HL-60 (cell line): Measurements from ENCODE around the gene SPTSSB.

Experiments used
- DNase-seq, 2 experiments: peaks; one replicate each; pipeline ENCODE4 v3.0.0-alpha.2; 2010 to 2020; ENCODE audit warnings: low read depth in 1 of 2, low spot score in 1 of 2
- H3K27ac ChIP-seq: fragments of 250-450 bp; sonication (Bioruptor Pico); replicated peaks from 2 replicates; pipeline ENCODE4 v1.5.1; 2020; ENCODE audit warnings: mild to moderate bottlenecking, moderate library complexity
- H3K27me3 ChIP-seq: fragments of 250-450 bp; sonication (Bioruptor Pico); 2 replicates; pipeline ENCODE4 v1.5.1; 2021; ENCODE audit warnings: mild to moderate bottlenecking, moderate library complexity; ENCODE audit not compliant: insufficient read depth, poor library complexity, severe bottlenecking
- H3K4me3 ChIP-seq: replicated peaks from 2 replicates; pipeline ENCODE4 v1.5.1; 2011; ENCODE audit warnings: mild to moderate bottlenecking, control low read depth, low read length; ENCODE audit not compliant: insufficient read depth
- GABPA ChIP-seq: IDR thresholded peaks from 2 replicates; pipeline ENCODE4 v1.6.1; 2012; ENCODE audit warnings: low read depth
- POLR2AphosphoS5 ChIP-seq: IDR thresholded peaks from 2 replicates; pipeline ENCODE4 v1.6.1; 2012; ENCODE audit warnings: low read depth
- SPI1 ChIP-seq: IDR thresholded peaks from 2 replicates; pipeline ENCODE4 v1.6.1; 2012; ENCODE audit warnings: low read depth, mild to moderate bottlenecking, borderline replicate concordance
- TF ChIP-seq, protein P1 (sequence below): IDR thresholded peaks from 2 replicates; pipeline ENCODE4 v1.6.1; 2012; ENCODE audit warnings: low read depth; ENCODE audit not compliant: insufficient replicate concordance
- TF ChIP-seq, protein P2 (sequence below): IDR thresholded peaks from one replicate; pipeline ENCODE4 v1.5.1; 2011; ENCODE audit warnings: low read length, control low read depth, inconsistent platforms; ENCODE audit not compliant: insufficient read depth

The SPTSSB gene

DNA sequence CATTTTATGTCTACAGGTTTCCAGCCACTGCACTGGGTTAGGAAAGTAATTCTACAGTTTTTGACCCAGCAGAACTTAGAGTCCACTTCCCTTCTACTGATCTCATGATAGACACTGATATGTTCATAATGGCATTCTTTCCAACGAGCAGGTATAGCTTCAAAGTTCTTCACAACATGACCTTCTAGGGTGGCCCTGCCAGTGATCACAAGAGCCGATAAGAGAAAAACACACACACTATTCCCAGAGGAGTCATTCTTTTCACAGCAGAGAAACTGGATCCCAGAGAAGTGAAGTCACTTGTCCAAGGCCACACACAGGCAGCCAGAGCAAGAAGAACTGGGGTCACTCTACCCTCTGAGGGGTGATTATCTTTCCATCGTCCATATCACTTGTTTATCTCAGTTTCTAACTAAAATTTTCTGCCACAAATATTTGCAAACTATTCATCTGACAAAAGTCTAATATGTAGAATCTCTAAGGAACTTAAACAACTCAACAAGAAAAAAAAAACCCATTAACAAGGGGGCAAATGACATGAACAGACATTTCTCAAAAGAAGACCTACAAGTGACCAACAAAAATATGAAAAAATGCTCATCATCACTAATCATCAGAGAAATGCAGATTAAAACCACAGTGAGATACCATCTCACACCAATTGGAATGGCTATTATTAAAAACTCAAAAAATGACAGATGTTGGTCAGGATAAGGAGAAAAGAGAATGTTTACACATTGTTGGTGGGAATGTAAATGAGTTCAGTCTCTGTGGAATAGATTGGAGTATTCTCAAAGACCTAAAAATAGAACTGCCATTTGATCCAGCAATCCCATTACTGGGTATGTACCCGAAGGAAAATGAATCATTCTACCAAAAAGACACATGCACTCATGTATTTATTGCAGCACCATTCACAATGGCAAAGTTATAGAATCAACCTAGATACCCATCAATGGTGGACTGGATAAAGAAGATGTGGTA lies 31.5 kb downstream of the SPTSSB start:
- H3K27me3 ChIP-seq, result no peaks in the 10 kb centered on the region
- no peak overlapping the region for H3K27ac ChIP-seq
- TF ChIP-seq, protein P1, sequence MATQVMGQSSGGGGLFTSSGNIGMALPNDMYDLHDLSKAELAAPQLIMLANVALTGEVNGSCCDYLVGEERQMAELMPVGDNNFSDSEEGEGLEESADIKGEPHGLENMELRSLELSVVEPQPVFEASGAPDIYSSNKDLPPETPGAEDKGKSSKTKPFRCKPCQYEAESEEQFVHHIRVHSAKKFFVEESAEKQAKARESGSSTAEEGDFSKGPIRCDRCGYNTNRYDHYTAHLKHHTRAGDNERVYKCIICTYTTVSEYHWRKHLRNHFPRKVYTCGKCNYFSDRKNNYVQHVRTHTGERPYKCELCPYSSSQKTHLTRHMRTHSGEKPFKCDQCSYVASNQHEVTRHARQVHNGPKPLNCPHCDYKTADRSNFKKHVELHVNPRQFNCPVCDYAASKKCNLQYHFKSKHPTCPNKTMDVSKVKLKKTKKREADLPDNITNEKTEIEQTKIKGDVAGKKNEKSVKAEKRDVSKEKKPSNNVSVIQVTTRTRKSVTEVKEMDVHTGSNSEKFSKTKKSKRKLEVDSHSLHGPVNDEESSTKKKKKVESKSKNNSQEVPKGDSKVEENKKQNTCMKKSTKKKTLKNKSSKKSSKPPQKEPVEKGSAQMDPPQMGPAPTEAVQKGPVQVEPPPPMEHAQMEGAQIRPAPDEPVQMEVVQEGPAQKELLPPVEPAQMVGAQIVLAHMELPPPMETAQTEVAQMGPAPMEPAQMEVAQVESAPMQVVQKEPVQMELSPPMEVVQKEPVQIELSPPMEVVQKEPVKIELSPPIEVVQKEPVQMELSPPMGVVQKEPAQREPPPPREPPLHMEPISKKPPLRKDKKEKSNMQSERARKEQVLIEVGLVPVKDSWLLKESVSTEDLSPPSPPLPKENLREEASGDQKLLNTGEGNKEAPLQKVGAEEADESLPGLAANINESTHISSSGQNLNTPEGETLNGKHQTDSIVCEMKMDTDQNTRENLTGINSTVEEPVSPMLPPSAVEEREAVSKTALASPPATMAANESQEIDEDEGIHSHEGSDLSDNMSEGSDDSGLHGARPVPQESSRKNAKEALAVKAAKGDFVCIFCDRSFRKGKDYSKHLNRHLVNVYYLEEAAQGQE, result no peak
- TF ChIP-seq GABPA (no peak), POLR2AphosphoS5 (no peak), SPI1 (no peak)
- TF ChIP-seq, protein P2, sequence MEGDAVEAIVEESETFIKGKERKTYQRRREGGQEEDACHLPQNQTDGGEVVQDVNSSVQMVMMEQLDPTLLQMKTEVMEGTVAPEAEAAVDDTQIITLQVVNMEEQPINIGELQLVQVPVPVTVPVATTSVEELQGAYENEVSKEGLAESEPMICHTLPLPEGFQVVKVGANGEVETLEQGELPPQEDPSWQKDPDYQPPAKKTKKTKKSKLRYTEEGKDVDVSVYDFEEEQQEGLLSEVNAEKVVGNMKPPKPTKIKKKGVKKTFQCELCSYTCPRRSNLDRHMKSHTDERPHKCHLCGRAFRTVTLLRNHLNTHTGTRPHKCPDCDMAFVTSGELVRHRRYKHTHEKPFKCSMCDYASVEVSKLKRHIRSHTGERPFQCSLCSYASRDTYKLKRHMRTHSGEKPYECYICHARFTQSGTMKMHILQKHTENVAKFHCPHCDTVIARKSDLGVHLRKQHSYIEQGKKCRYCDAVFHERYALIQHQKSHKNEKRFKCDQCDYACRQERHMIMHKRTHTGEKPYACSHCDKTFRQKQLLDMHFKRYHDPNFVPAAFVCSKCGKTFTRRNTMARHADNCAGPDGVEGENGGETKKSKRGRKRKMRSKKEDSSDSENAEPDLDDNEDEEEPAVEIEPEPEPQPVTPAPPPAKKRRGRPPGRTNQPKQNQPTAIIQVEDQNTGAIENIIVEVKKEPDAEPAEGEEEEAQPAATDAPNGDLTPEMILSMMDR, result no peak
- H3K4me3 ChIP-seq, result no peak overlapping the region
- DNase-seq, result no peak

DNA sequence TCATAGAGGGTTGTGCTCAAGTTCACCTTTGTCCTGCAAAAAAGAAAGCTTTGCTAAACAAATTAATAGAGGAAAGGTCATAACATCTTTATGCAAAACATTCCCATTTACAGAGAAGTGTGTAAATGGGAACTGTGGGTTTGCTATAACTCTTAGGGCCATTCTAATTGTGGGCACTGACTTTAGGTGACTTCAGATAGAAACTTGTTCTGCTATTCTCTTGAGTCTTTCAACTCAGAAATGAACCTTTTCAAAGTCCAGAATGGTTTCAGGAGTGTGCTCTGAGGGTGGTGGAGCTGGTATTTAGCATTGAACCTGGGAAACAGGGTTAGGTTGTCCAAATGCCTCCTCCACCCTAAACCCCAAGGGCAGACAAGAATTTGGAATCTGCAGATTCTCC lies 34.0 kb downstream of the SPTSSB start:
- TF ChIP-seq, protein P2, result no peak
- TF ChIP-seq POLR2AphosphoS5 (no peak), GABPA (no peak), SPI1 (no peak)
- TF ChIP-seq, protein P1, result no peak
- Histone ChIP-seq H3K27ac (no peak overlapping the region), H3K4me3 (no peak overlapping the region), H3K27me3 (no peaks in the 10 kb centered on the region)
- no peak for DNase-seq

DNA sequence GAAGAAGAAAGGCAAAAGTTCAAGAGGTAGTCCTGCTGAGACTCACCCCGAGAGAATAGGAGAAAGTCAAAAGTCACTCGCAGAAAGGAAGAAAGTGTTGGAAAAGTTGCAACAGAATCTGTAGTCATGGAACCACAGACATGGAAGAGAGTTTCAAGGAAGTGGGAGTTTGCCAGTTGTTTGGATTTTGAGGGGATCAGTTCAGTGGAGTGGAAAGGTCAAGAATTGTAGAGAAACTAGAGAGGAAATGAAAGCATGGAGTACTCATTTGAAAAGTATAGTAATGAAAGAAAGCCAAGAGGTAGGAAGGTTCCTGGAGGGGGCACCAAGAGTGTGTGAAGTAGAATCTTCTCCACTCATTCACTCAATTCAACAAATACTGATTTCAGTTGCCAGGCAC lies 34.7 kb downstream of the SPTSSB start:
- Histone ChIP-seq H3K27me3 (no peaks in the 10 kb centered on the region), H3K4me3 (no peak overlapping the region), H3K27ac (no peak overlapping the region)
- TF ChIP-seq SPI1 (no peak), GABPA (no peak), POLR2AphosphoS5 (no peak)
- TF ChIP-seq, protein P1, result no peak
- TF ChIP-seq, protein P2, result no peak
- DNase-seq, result no peak
